22Rv1 (cell line): ENCODE measurements around the gene STARD7.

Experiments
- CTCF ChIP-seq: fragments of 450-650 bp; IDR thresholded peaks from 2 replicates; pipeline ENCODE4 v1.5.1; 2017; ENCODE audit warnings: mild to moderate bottlenecking
- ZFX ChIP-seq: fragments of 450-650 bp; IDR thresholded peaks from 2 replicates; pipeline ENCODE4 v1.6.1; 2017; ENCODE audit warnings: antibody characterized with exemption, borderline replicate concordance

GRCh38 chr2:96214554-96214953 lies 5.9 kb upstream of the STARD7 start:
- TF ChIP-seq CTCF: no peak
- no peak for TF ChIP-seq ZFX
